Thyroid gland (tissue), 4 donors: ENCODE results near the gene MED28. TPM values are rescaled to one million over a fixed set of nuclear protein-coding genes. Genes with fewer than 3 reads are reported as not detected.
"Not testable (repeated sequence)": the region's sequence is repeated elsewhere in the genome, so short reads cannot be mapped to it uniquely, and the experiment has no call there.

ENCODE experiments used
- DNase-seq, 2 donors: peaks; one replicate each; pipeline ENCODE4 v3.0.0-alpha.2; 2019
- H3K27ac ChIP-seq, 3 donors: fragments of 200-600 bp; sonication (generic); 1 replicate in 2 of 3; 2 replicates in 1 of 3; pipeline ENCODE4 v1.5.1; 2016 to 2019; ENCODE audit warnings: mild to moderate bottlenecking in 1 of 3, moderate library complexity in 1 of 3
- H3K27me3 ChIP-seq: fragments of 200-600 bp; sonication (generic); one replicate; pipeline ENCODE4 v1.5.1; 2019
- H3K36me3 ChIP-seq, 2 donors: fragments of 200-600 bp; sonication (generic); one replicate each; pipeline ENCODE4 v1.5.1; 2016 to 2019
- H3K4me1 ChIP-seq, 2 donors: fragments of 200-600 bp; sonication (generic); one replicate each; pipeline ENCODE4 v1.5.1; 2017 to 2019
- H3K4me3 ChIP-seq, 3 donors: fragments of 200-600 bp; sonication (generic); replicated peaks in 1 of 3; 1 replicate in 2 of 3; 2 replicates in 1 of 3; pipeline ENCODE4 v1.5.1; 2016; ENCODE audit warnings: mild to moderate bottlenecking in 1 of 3
- H3K9me3 ChIP-seq: fragments of 200-600 bp; sonication (generic); one replicate; pipeline ENCODE4 v1.5.1; 2017
- POLR2A ChIP-seq, 2 donors: fragments of 450-650 bp; IDR thresholded peaks; one replicate each; pipeline ENCODE4 v1.6.1; 2017; ENCODE audit warnings: antibody characterized with exemption in 2 of 2, mild to moderate bottlenecking in 2 of 2, moderate library complexity in 1 of 2
- WGBS, 2 donors: methylation state at CpG; one replicate each; pipeline ENCODE4 v1.1.5; 2017; 5-methylcytosine and 5-hydroxymethylcytosine counted together
- intact Hi-C: fragments of 100-400 bp; cut with DNase I; formaldehyde crosslinking; loops from one replicate; pipeline ENCODE4 v1.15.1; 2023
- total RNA-seq, 4 donors: library from RNA; depleted of rRNA; stranded (reverse); fragments of >200 nt; gene quantifications; one replicate each; pipeline ENCODE4 v1.2.3, GENCODE V29; 2016
- TF ChIP-seq, protein P1 (sequence below), 6 experiments: fragments of 200-600 bp in 3 of 6; fragments of 450-650 bp in 3 of 6; sonication (generic) in 3 of 6; IDR thresholded peaks; one replicate each; pipeline ENCODE4 v1.5.1; 2016 to 2019; ENCODE audit warnings: antibody characterized with exemption in 6 of 6, mild to moderate bottlenecking in 2 of 6, inconsistent platforms in 1 of 6, moderate library complexity in 1 of 6

MED28 gene
- total RNA-seq, 4 donors from 2014 or later = 14.9 to 25.6 (median 19.4) TPM

DNA sequence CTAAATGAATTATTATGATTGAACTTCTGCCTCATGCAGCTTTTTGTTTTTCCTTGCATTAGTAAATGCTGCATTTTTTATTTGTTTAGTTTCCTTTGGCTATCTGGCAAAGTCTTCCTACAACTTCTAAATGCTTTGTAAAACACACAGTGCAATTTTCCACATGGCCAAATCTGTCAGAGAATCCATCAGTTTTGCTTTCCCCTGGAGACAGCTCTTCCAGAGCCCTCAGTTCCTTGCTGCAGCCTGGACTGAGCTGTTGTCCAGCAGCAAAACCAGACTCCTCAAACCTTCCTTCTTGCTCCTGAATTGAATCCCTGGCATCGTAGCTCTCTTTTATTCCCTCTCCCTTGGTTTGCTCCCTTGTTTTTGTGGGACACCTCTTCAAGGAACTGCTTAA, 42.6 kb downstream of the MED28 start:
- H3K9me3 ChIP-seq = no peaks in the 10 kb centered on the region

DNA sequence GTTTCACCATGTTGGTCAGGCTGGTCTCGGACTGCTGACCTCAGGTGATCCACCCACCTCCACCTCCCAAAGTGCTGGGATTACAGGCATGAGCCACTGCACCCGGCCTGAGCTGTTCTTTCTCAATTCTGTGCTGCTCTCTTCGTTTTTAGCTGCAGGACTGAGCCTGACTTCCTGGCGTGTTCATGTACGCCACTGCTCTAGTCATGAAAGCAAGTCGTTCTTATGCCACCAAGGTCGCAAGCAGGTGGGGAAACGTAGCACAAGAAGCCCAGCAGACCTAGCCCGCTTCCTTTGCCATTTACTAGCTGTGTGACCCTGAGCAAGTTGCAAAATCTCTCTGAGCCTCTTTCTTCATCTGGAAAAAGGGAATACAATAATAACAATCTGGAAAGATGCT, 43.4 kb downstream of the MED28 start:
- Histone ChIP-seq H3K4me1 (no peaks in the 10 kb centered on the region), H3K4me3 (no peak overlapping the region), H3K9me3 (no peaks in the 10 kb centered on the region), H3K27ac (no peak overlapping the region), H3K27me3 (no peaks in the 10 kb centered on the region), H3K36me3 (no peaks in the 10 kb centered on the region)
- WGBS, 2 donors = 82 to 89% methylated on average over 7 to 9 of the region's 9 CpGs
- intact Hi-C loops = no loop called here
- no peak for DNase-seq
- no peak for TF ChIP-seq POLR2A (IDR thresholded peaks at IDR 0.05)
- TF ChIP-seq, protein P1, sequence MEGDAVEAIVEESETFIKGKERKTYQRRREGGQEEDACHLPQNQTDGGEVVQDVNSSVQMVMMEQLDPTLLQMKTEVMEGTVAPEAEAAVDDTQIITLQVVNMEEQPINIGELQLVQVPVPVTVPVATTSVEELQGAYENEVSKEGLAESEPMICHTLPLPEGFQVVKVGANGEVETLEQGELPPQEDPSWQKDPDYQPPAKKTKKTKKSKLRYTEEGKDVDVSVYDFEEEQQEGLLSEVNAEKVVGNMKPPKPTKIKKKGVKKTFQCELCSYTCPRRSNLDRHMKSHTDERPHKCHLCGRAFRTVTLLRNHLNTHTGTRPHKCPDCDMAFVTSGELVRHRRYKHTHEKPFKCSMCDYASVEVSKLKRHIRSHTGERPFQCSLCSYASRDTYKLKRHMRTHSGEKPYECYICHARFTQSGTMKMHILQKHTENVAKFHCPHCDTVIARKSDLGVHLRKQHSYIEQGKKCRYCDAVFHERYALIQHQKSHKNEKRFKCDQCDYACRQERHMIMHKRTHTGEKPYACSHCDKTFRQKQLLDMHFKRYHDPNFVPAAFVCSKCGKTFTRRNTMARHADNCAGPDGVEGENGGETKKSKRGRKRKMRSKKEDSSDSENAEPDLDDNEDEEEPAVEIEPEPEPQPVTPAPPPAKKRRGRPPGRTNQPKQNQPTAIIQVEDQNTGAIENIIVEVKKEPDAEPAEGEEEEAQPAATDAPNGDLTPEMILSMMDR (IDR thresholded peaks at IDR 0.05) = no peak

More for the DNA sequence above, 42.6 kb downstream of the MED28 start:
- Histone ChIP-seq H3K36me3 (no peaks in the 10 kb centered on the region), H3K27me3 (no peaks in the 10 kb centered on the region), H3K4me1 (no peaks in the 10 kb centered on the region), H3K27ac (no peak overlapping the region), H3K4me3 (no peak overlapping the region)
- no peak for DNase-seq
- TF ChIP-seq POLR2A (IDR thresholded peaks at IDR 0.05) = no peak
- TF ChIP-seq, protein P1 (IDR thresholded peaks at IDR 0.05) = no peak
- 37 to 50% methylated on average over 1 of the region's 1 CpG for WGBS, 2 donors
- intact Hi-C loops = no loop called here

DNA sequence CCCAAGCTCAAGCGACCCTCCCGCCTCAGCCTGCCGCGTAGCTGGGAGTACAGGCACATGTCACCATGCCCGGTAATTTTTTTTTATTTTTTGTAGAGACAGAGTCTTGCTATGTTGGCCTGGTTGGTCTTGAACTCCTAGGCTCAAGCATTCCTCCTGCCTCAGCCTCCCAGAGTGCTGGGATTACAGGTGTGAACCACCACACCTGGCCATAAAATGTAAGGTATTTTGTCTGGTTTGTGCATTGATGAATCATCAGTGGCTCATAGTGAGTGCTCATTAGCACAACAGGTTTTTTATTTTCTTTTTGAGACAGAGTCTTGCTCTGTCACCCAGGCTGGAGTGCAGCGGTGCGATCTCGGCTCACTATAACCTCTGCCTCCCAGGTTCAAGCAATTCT, 44.8 kb downstream of the MED28 start:
- DNase-seq, intact Hi-C loops, H3K4me1 ChIP-seq, H3K36me3 ChIP-seq, H3K9me3 ChIP-seq, H3K27me3 ChIP-seq, H3K27ac ChIP-seq, H3K4me3 ChIP-seq: not testable (repeated sequence)
- 94 to 97% methylated on average over 8 of the region's 8 CpGs for WGBS, 2 donors

DNA sequence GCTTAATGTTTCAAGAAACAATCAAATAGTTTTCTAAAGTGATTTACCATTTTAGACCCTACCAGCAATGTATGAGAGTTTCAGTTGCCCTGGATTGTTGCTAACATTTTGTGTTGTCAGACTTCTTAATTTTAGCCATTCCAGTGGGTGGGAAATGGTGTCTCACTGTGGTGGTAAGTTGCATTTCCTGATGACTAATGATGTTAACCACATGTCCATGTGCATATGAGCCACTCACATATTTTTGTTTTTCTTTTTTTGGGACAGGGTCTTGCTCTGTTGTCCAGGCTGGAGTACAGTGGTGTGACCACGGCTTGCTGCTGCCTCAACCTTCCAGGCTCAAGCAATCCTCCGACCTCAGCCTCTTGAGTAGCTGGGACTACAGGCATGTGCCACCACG, 48.3 kb downstream of the MED28 start:
- Histone ChIP-seq H3K9me3 (no peaks in the 10 kb centered on the region), H3K36me3 (no peaks in the 10 kb centered on the region), H3K27me3 (no peaks in the 10 kb centered on the region), H3K4me3 (no peak overlapping the region), H3K27ac (no peak overlapping the region), H3K4me1 (no peaks in the 10 kb centered on the region)
- no peak for DNase-seq
- WGBS, 2 donors = 85 to 91% methylated on average over 3 of the region's 3 CpGs
- intact Hi-C loops = no loop called here
- no peak for TF ChIP-seq POLR2A (IDR thresholded peaks at IDR 0.05)
- TF ChIP-seq, protein P1 (IDR thresholded peaks at IDR 0.05) = no peak

DNA sequence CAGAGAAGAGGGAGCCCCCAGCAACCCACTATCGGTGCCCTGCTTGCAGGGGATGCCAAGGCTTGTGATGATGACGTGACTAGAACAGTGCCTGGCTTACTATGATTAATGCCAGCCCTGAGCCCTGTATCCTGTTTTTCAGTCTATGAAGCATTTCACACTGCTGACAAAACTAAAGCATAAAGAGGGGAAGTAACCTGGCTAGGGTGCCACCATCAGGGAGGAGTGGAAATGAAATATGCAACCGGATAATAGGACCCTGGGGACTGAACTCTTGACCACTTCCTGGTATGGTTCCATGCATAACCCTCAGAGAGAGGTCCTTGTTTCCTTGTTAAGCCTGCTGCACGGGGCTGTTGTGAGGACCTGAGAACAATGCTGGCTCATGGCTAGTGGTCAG, 50.3 kb downstream of the MED28 start:
- Histone ChIP-seq H3K36me3 (no peaks in the 10 kb centered on the region), H3K27me3 (no peaks in the 10 kb centered on the region), H3K4me1 (no peaks in the 10 kb centered on the region), H3K9me3 (no peaks in the 10 kb centered on the region), H3K4me3 (no peak overlapping the region), H3K27ac (no peak overlapping the region)
- TF ChIP-seq, protein P1 (IDR thresholded peaks at IDR 0.05) = no peak
- WGBS, 2 donors = 55 to 61% methylated on average over 4 of the region's 4 CpGs
- DNase-seq = no peak
- intact Hi-C loops = no loop called here

DNA sequence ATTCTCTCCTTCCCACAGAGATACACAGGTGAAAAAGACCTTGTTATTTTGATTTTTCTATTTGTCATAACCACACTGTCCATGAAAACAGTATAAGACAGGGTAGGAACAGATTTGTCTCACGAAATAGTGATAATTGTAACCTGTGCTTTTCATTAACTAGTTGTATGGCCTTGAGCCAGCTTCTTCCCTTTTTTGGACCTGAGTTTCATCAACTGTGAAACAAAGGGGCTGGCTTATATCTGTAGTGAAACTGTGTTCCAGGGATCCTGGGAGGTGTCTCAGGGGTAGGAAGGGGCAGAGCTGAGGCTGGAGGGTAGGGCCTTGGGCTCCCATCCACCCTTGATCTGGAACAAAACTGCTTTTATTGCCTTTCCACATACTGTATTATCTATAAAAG, 50.9 kb downstream of the MED28 start:
- TF ChIP-seq, protein P1 (IDR thresholded peaks at IDR 0.05) = no peak
- TF ChIP-seq POLR2A (IDR thresholded peaks at IDR 0.05) = no peak
- no peak for DNase-seq
- H3K27ac ChIP-seq = no peak overlapping the region

More for the DNA sequence above, 50.9 kb downstream of the MED28 start:
- Histone ChIP-seq H3K27me3 (no peaks in the 10 kb centered on the region), H3K9me3 (no peaks in the 10 kb centered on the region), H3K36me3 (no peaks in the 10 kb centered on the region), H3K4me1 (no peaks in the 10 kb centered on the region), H3K4me3 (no peak overlapping the region)
- intact Hi-C loops = no loop called here
- WGBS, 2 donors = 53 to 72% methylated on average over 1 of the region's 1 CpG
